Skeletal muscle cell (primary cell): Measurements from ENCODE around the gene PSENEN.

Source experiments
- DNase-seq: peaks from one replicate; pipeline ENCODE4 v3.0.0-alpha.2; 2010; ENCODE audit warnings: low read depth
- H3K4me3 ChIP-seq: 2 replicates; pipeline ENCODE4 v1.5.1; 2011; ENCODE audit warnings: low read depth, mild to moderate bottlenecking, control low read depth, low read length, moderate library complexity

Gene PSENEN

GRCh38 chr19:35746087-35746462 is 624 bp downstream of the PSENEN start:
- DNase-seq: no peak
- peak overlapping the region; percentile 89 for H3K4me3 ChIP-seq

- H3K4me3 ChIP-seq: peak overlapping the region; percentile 89
Observed at GRCh38 chr19:35746531-35746930, 1.1 kb downstream of the PSENEN start.

GRCh38 chr19:35748106-35749020 is 2.9 kb downstream of the PSENEN start, which contains the start of gene LIN37:
Gene LIN37 (plus strand): TSS chr19:35748576. CDS start chr19:35748725, 149 bp downstream.
- peak within 1 kb of the TSS; percentile 100 for H3K4me3 ChIP-seq
- peak; percentile 95 for DNase-seq

More at GRCh38 chr19:35746531-35746930, 1.1 kb downstream of the PSENEN start:
- no peak for DNase-seq

DNA sequence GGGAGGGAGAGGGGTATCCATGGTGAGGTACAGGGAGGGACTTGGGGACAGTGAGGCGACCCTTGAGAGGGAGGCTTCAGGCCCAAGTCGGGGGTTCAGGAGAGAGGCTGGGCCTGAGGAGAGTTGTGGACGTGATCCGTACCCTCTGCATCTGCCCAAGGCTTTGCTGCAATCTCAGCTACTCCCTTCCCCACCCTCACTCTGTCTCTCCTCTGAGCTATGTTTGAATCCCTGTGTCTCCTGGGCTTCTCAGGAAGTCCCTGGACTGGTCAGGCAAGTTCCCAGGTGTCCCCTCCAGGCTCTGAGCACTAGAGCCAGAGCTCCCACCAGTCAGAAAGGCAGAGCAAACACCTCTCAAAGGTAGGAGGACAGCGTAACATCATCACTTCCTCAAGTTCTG is 4.7 kb downstream of the PSENEN start:
- no peak overlapping the region for H3K4me3 ChIP-seq
- DNase-seq: no peak

DNA sequence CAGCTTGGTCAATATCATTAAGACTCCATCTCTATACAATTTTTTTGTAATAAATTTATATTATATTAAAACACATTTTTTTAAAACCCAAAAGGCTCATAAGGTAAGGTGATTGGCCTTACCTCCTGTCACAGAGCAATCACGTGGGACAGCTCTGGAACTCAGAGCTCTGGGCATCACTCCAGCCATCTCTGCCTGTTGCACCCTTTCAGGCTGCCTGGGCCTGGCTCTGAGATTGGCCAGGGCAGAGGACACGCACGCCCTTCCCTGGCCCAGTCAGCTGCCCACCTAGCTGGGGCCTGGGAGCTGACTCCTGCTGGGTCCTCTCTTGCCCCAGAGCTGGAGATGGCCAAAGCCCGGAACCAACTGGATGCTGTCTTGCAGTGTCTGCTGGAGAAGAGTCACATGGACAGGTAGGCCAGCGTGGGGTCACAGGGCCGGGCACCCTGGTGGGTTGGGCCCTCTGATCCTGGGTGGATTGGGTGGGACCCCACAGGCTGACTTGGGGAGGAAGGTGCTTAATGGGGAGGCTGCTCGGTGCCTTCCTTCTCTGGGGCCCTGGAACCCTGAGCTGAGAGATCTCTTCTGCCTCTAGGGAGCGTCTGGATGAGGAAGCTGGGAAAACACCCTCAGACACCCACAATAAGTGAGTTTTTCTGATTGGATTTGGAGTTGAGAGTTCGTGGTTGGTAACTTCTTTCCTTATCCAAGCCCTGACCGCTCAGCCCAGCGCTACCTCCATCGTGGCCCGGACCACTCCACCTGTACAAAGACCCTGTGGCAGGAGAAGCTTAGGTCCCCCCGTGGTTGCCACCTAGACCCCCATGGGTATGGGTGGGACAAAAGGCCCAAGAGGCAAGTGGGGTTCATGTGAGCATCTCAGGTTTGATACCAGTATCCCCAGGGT is 6.6 kb downstream of the PSENEN start:
- no peak overlapping the region for H3K4me3 ChIP-seq
- DNase-seq: no peak

DNA sequence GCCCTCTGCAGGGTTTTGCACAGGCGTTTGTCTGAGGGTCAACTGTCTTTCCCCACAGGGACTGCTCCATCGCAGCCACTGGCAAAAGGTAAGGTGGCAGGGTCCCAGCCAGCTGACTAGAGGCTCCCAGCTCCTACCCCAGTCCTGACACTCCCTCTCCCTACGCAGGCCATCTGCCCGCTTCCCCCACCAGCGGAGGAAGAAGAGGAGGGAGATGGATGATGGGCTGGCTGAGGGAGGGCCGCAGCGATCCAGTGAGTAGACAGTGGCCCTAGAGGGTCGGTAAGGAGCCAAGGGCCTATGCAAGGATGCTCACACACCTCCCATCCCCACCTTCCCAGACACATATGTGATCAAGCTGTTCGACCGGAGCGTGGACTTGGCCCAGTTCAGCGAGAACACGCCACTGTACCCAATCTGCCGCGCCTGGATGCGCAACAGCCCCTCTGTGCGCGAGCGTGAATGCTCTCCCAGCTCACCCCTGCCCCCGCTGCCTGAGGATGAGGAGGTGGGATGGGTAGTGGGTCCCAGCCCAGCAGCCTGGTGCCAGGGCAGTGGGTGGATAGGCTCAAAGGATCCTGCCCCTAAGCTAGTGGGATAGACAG is 7.4 kb downstream of the PSENEN start:
- no peak overlapping the region for H3K4me3 ChIP-seq

DNA sequence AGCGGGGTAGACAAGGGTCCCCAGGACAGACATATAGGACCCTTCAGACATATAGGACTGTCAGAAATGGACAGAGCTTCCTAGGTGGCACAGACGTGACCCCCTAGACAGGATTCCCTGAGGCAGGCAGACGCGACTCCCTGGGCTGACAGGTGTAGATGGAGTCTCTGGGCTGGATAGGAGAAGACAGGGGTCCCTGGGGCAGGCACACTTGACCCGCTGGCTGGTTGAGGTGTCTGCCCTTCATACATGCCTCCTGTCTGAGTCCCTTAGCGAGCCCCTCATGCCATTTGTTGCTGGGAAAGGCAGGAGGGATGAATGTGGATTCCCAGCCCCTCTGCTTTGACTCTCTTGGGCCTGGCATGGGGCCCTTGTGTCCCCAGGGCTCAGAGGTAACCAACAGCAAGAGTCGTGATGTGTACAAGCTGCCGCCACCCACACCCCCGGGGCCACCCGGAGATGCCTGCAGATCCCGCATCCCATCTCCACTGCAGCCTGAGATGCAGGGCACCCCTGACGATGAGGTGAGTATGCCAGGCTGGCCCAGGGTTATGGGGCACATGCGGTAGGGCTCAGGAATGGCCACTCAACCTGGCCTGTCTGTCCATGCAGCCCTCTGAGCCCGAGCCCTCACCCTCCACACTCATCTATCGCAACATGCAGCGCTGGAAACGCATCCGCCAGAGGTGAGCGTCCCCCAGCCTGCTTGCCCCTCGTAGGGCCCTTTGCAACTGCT is 8.4 kb downstream of the PSENEN start:
- no peak overlapping the region for H3K4me3 ChIP-seq
- DNase-seq: no peak

More for the DNA sequence above, 7.4 kb downstream of the PSENEN start:
- DNase-seq: no peak

- no peak for DNase-seq
- H3K4me3 ChIP-seq: peak overlapping the region; percentile 33
Observed at GRCh38 chr19:35754370-35755130, 9.1 kb downstream of the PSENEN start.

DNA sequence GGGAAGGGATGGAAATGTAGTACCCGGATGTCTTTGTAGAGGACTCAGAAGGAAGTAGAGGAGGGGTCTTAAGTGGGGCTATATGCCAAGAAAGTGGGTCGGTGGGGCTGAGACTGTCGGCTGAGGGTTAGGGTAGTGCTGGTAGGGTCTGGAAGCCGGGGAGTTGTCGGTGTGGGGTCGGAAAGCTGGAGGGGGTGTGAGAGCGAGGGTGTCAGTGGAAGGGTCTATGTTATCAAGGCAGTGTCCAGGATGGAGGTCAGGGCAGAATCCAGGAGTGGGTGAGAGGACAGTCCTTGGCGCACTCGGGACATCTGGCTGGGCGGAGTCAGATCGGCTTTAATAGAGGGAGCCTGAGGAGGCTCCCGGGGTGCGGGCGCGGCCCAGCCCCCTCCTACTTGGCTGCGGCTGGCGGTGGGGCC is 9.7 kb downstream of the PSENEN start:
- DNase-seq: no peak
- peak overlapping the region; percentile 33 for H3K4me3 ChIP-seq

DNA sequence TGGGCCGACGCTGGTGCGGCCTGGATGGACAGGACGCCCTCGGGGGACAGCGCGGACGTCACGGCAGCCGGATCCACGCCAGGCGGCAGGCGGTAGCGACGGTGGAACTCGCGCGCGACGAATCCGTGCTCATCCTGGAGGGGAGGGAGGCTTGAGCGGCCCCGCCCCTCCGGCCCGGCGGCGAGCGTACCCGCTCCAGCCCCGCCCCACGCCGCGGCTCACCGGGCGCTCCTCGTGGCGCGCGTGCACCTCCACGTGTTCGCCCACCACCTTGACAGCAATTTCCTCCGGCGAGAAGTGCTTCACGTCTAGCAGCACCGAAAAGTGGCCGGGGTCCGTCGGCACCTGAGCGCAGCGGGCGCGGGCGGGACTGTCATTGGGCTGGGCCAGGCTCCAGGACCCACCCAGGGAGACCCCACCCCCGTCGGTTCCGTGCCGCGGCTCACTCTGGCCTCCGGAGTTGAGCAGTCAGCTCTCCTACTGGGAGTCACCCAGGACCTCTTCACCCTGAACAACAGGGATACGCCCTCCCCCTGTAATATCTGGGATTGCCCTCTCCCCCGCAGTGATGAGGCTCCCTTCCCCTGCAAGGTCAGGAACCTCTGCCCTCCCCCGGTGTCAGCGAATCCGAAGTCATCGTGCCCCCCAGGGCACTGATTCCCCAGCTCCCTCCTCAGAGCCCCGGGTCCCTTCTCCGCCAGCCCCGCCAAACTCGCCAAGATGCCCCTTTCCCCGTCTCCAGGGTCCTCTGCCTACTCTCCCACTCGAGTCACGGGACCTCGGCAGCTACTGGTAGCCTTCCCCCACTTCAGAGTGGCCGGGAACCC is 10.3 kb downstream of the PSENEN start:
- peak; percentile 77 for DNase-seq
- peak overlapping the region; percentile 81 for H3K4me3 ChIP-seq

GRCh38 chr19:35756377-35757230 is 11.2 kb downstream of the PSENEN start, which contains the start of gene HSPB6:
Gene HSPB6 (minus strand): TSS chr19:35757029. CDS start chr19:35757008, 21 bp downstream.
- DNase-seq: no peak
- H3K4me3 ChIP-seq: peak within 1 kb of the TSS; percentile 81

- peak; percentile 98 for DNase-seq
- peak overlapping the region; percentile 81 for H3K4me3 ChIP-seq
Observed at GRCh38 chr19:35757231-35757748, 11.8 kb downstream of the PSENEN start.

DNA sequence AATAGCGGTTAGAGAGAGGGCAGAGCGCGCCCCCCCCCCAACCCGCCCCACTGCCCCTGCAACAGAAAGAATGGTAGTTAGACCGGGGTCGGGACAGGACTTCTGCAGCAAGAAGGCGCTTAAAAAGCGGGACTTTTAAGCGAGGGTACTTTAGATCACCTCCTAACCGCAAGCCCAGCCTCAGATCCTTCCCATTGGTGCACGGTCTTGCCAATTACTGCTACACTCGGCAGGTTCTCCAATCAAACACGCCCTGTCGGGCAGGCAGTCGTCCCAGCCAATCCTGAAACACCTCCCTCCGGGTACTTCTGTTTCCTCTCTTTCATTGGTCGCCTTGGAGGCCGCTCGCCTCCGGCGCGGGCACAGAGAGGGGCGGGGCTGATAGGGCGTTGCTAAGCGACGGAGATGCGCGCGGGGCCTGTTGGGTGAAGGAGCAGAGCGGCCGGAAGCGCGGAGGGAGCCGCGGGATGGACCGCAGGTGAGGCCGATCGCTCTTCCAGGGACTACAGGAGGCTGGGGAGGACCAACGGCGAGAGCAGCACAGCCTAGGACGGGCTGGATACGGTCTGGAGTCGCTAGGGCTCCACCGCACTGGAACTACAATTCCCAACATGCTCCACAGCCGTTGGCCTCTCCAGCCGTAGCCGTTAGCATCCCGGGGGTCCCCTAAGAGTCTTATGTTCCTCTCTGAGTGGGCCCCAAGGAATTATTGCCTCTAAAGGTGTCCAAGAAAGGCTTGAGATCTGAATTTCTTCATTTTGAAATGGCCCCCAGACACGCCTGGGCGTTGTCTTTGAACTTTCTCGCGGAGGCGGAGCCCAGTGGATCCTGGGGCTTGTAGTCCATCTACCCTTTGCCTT is 12.5 kb downstream of the PSENEN start, which contains the start of gene PROSER3:
Gene PROSER3 (plus strand): TSS at position 428 of the 860 bp plus-strand sequence. CDS start 40 bp downstream, at position 468.
- peak within 1 kb of the TSS; percentile 81 for H3K4me3 ChIP-seq
- peak; percentile 98 for DNase-seq

DNA sequence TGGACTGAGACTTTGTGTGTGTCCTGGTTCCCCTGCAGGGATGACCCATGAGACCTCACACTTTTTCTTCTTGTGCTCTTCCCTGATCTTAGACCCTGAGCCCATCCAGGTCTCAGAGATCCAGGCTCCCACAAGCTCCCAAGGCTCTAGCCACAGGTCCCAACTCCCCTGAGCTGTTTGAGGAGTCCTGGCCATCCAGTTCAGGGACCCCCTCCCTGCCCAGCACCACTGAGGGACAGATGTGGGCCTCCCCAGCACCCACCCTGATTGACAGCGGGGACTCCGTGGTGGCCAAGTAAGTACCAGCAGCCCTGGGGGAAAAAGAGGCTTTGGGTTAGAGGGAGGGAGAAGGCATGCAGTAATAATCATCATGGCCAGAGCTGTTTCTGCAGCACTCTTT is 14.2 kb downstream of the PSENEN start:
- H3K4me3 ChIP-seq: no peak overlapping the region

DNA sequence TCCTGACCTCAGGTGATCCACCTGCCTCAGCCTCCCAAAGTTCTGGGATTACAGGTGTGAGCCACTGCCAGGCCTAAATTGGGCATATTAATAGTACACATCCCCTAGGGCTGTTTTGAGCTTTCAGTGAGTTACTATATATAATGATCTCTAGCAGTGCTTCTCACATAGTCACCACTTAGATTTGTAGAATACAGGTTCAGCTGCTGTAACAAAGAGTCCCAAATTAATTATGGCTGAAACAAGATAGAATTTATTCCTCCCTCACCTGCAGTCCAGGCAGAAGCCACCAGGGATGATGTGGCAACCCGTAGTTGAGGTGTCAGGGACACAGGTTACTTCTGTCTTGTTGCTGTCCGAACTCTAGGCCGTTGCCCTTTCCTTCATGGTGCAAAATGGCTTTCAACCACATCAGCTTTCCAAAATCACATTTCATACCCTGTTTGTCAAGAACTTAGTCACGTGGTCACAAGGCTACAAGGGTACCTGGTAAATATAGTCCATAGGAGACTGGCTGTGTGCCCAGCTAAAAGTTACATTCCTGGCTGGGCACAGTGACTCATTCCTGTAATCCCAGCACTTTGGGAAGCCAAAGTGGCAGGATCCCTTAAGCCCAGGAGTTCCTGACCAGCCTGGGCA is 15.4 kb downstream of the PSENEN start:
- no peak overlapping the region for H3K4me3 ChIP-seq
- no peak for DNase-seq

More for the DNA sequence above, 14.2 kb downstream of the PSENEN start:
- DNase-seq: no peak
